Suprapubic skin (tissue), 4 donors: Measurements from ENCODE around the gene CMTM3. TPM values are rescaled to one million over a fixed set of nuclear protein-coding genes. Genes with fewer than 3 reads are reported as not detected.
A peak's percentile ranks its signal among the peaks of the same experiment; 100 is the strongest.

Source experiments
- DNase-seq, 2 donors: peaks; one replicate each; pipeline ENCODE4 v3.0.0-alpha.2; 2019; ENCODE audit warnings: low spot score in 2 of 2
- H3K27ac ChIP-seq: fragments of 200-600 bp; sonication (generic); one replicate; pipeline ENCODE4 v1.5.1; 2019
- H3K27me3 ChIP-seq: fragments of 200-600 bp; sonication (generic); one replicate; pipeline ENCODE4 v1.5.1; 2019
- H3K36me3 ChIP-seq: fragments of 200-600 bp; sonication (generic); one replicate; pipeline ENCODE4 v1.5.1; 2019
- H3K4me1 ChIP-seq: fragments of 200-600 bp; sonication (generic); one replicate; pipeline ENCODE4 v1.5.1; 2019
- H3K4me3 ChIP-seq: fragments of 200-600 bp; sonication (generic); one replicate; pipeline ENCODE4 v1.5.1; 2019; ENCODE audit warnings: mild to moderate bottlenecking
- H3K9me3 ChIP-seq: fragments of 200-600 bp; sonication (generic); one replicate; pipeline ENCODE4 v1.5.1; 2019
- CTCF ChIP-seq, 2 donors: fragments of 200-600 bp in 1 of 2; fragments of 450-650 bp in 1 of 2; sonication (generic) in 1 of 2; IDR thresholded peaks; one replicate each; pipeline ENCODE4 v1.5.1; 2016 to 2019; ENCODE audit warnings: antibody characterized with exemption in 2 of 2, mild to moderate bottlenecking in 1 of 2, moderate library complexity in 1 of 2
- EP300 ChIP-seq: sonication (generic); formaldehyde crosslinking; IDR thresholded peaks from one replicate; pipeline ENCODE4 v1.6.1; 2017; ENCODE audit warnings: antibody characterized with exemption
- POLR2A ChIP-seq, 2 donors: fragments of 450-650 bp; IDR thresholded peaks; one replicate each; pipeline ENCODE4 v1.6.1; 2017; ENCODE audit warnings: antibody characterized with exemption in 2 of 2, mild to moderate bottlenecking in 2 of 2, moderate library complexity in 2 of 2
- POLR2AphosphoS5 ChIP-seq, 3 donors: sonication (generic); formaldehyde crosslinking; IDR thresholded peaks; one replicate each; pipeline ENCODE4 v1.6.1; 2017; ENCODE audit warnings: antibody characterized with exemption in 3 of 3
- WGBS: methylation state at CpG from one replicate; pipeline ENCODE4 v1.1.5; 2018; 5-methylcytosine and 5-hydroxymethylcytosine counted together
- total RNA-seq, 4 donors: library from RNA; depleted of rRNA; stranded (reverse); fragments of >200 nt; gene quantifications; one replicate each; pipeline ENCODE4 v1.1.0, GENCODE V29; 2016

The CMTM3 gene
- total RNA-seq, 4 donors from 2014 or later, result 6.5 to 15.5 (median 9.2) TPM

GRCh38 chr16:66617728-66618127 is 13.2 kb downstream of the CMTM3 start:
- DNase-seq, result no peak
- no peaks in the 10 kb centered on the region for H3K27me3 ChIP-seq
- H3K4me3 ChIP-seq, result no peak overlapping the region
- H3K9me3 ChIP-seq, result no peaks in the 10 kb centered on the region
- 53% methylated on average over 7 of the region's 7 CpGs for WGBS
- H3K27ac ChIP-seq, result peak overlapping the region; percentile 68
- H3K36me3 ChIP-seq, result peaks cover 27% of the 10 kb centered on the region
- H3K4me1 ChIP-seq, result peaks cover 21% of the 10 kb centered on the region
- no peak for TF ChIP-seq CTCF (IDR thresholded peaks at IDR 0.05)
- no peak for TF ChIP-seq EP300
- no peak for TF ChIP-seq POLR2A (IDR thresholded peaks at IDR 0.05)
- no peak for TF ChIP-seq POLR2AphosphoS5 (IDR thresholded peaks at IDR 0.05)

- H3K9me3 ChIP-seq, result no peaks in the 10 kb centered on the region
- H3K36me3 ChIP-seq, result peaks cover 21% of the 10 kb centered on the region
- H3K4me3 ChIP-seq, result no peak overlapping the region
- TF ChIP-seq CTCF (IDR thresholded peaks at IDR 0.05) (no peak), POLR2A (IDR thresholded peaks at IDR 0.05) (no peak), POLR2AphosphoS5 (IDR thresholded peaks at IDR 0.05) (no peak), EP300 (no peak)
- peaks cover 21% of the 10 kb centered on the region for H3K4me1 ChIP-seq
- H3K27ac ChIP-seq, result peak overlapping the region; percentile 68
- H3K27me3 ChIP-seq, result no peaks in the 10 kb centered on the region
- no peak for DNase-seq
- 24% methylated on average over 7 of the region's 10 CpGs for WGBS
These were observed 14.3 kb downstream of the CMTM3 start for GRCh38 chr16:66618588-66619375.

GRCh38 chr16:66619534-66620428 is 15.3 kb downstream of the CMTM3 start:
- H3K4me1 ChIP-seq, result peaks cover 21% of the 10 kb centered on the region
- no peak overlapping the region for H3K4me3 ChIP-seq
- TF ChIP-seq POLR2A (IDR thresholded peaks at IDR 0.05), result no peak
- TF ChIP-seq CTCF (IDR thresholded peaks at IDR 0.05), result no peak
- TF ChIP-seq POLR2AphosphoS5 (IDR thresholded peaks at IDR 0.05), result no peak
- TF ChIP-seq EP300, result no peak
- H3K9me3 ChIP-seq, result no peaks in the 10 kb centered on the region
- DNase-seq, result no peak
- peak overlapping the region; percentile 68 for H3K27ac ChIP-seq
- WGBS, result 65% methylated on average over 12 of the region's 12 CpGs
- peaks cover 12% of the 10 kb centered on the region for H3K36me3 ChIP-seq
- no peaks in the 10 kb centered on the region for H3K27me3 ChIP-seq

GRCh38 chr16:66620429-66620795 is 15.9 kb downstream of the CMTM3 start:
- TF ChIP-seq CTCF (IDR thresholded peaks at IDR 0.05), result no peak
- TF ChIP-seq EP300, result no peak
- TF ChIP-seq POLR2A (IDR thresholded peaks at IDR 0.05), result no peak
- TF ChIP-seq POLR2AphosphoS5 (IDR thresholded peaks at IDR 0.05), result no peak
- Histone ChIP-seq H3K4me1 (peaks cover 21% of the 10 kb centered on the region), H3K27ac (no peak overlapping the region), H3K9me3 (no peaks in the 10 kb centered on the region), H3K36me3 (peaks cover 11% of the 10 kb centered on the region), H3K27me3 (no peaks in the 10 kb centered on the region), H3K4me3 (no peak overlapping the region)
- WGBS, result 89% methylated on average over 8 of the region's 8 CpGs
- DNase-seq, result no peak

- DNase-seq, result no peak
- no peak for TF ChIP-seq POLR2AphosphoS5 (IDR thresholded peaks at IDR 0.05)
- no peak for TF ChIP-seq EP300
- TF ChIP-seq POLR2A (IDR thresholded peaks at IDR 0.05), result no peak
- no peak for TF ChIP-seq CTCF (IDR thresholded peaks at IDR 0.05)
- WGBS, result 88% methylated on average over 14 of the region's 14 CpGs
- H3K4me1 ChIP-seq, result peaks cover 24% of the 10 kb centered on the region
- H3K27ac ChIP-seq, result no peak overlapping the region
- no peaks in the 10 kb centered on the region for H3K9me3 ChIP-seq
- H3K36me3 ChIP-seq, result peaks cover 9% of the 10 kb centered on the region
- no peak overlapping the region for H3K4me3 ChIP-seq
- no peaks in the 10 kb centered on the region for H3K27me3 ChIP-seq
These were observed 17.5 kb downstream of the CMTM3 start for GRCh38 chr16:66621973-66622372.
